Sigmoid colon (tissue), 4 donors: ENCODE measurements around the gene SMCO1.

ENCODE experiments used
- CTCF ChIP-seq, 4 experiments: fragments of 450-650 bp in 3 of 4; fragments of 200-600 bp in 1 of 4; IDR thresholded peaks; one replicate each; pipeline ENCODE4 v1.5.1; 2016 to 2019; ENCODE audit warnings: antibody characterized with exemption in 4 of 4, mild to moderate bottlenecking in 3 of 4, moderate library complexity in 2 of 4
- POLR2AphosphoS5 ChIP-seq, 4 donors: sonication (generic); formaldehyde crosslinking; IDR thresholded peaks; one replicate each; pipeline ENCODE4 v1.6.1; 2017; ENCODE audit warnings: antibody characterized with exemption in 4 of 4

- TF ChIP-seq POLR2AphosphoS5 (IDR thresholded peaks at IDR 0.05) (no peak), CTCF (IDR thresholded peaks at IDR 0.05) (no peak)
Observed at GRCh38 chr3:196517919-196518318, 2.8 kb upstream of the SMCO1 start.
